ENCODE data around the gene CEP112.

DNA sequence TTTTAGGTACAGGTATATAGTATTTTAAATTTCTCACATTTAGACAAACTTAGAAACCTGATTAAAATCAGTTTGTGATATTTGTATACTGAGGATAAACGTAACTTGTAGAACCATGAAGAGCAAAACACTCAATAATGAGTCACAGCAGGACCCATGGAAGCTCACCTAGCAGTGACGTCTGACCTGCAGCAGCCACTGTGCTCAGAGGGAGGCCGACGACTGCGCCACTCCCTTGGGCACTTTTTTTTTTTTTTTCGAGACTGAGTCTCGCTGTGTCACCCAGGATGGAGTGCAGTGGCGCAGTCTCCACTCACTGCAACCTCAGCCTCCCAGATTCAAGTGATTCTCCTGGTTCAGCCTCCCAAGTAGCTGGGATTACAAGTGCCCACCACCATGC is 524.3 kb downstream of the CEP112 start:
- TF ChIP-seq, protein P1, sequence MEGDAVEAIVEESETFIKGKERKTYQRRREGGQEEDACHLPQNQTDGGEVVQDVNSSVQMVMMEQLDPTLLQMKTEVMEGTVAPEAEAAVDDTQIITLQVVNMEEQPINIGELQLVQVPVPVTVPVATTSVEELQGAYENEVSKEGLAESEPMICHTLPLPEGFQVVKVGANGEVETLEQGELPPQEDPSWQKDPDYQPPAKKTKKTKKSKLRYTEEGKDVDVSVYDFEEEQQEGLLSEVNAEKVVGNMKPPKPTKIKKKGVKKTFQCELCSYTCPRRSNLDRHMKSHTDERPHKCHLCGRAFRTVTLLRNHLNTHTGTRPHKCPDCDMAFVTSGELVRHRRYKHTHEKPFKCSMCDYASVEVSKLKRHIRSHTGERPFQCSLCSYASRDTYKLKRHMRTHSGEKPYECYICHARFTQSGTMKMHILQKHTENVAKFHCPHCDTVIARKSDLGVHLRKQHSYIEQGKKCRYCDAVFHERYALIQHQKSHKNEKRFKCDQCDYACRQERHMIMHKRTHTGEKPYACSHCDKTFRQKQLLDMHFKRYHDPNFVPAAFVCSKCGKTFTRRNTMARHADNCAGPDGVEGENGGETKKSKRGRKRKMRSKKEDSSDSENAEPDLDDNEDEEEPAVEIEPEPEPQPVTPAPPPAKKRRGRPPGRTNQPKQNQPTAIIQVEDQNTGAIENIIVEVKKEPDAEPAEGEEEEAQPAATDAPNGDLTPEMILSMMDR (conservative IDR thresholded peaks at IDR 0.05; ENCODE audit: low read depth in 2 of 2) = no peak
- no peak for TF ChIP-seq STAT1 (IDR thresholded peaks at IDR 0.05; ENCODE audit: unreplicated experiment)
- no peak for TF ChIP-seq ZNF331 (CRISPR knock-in tag; IDR thresholded peaks at IDR 0.05; ENCODE audit: low read depth)
- TF ChIP-seq, protein P2, sequence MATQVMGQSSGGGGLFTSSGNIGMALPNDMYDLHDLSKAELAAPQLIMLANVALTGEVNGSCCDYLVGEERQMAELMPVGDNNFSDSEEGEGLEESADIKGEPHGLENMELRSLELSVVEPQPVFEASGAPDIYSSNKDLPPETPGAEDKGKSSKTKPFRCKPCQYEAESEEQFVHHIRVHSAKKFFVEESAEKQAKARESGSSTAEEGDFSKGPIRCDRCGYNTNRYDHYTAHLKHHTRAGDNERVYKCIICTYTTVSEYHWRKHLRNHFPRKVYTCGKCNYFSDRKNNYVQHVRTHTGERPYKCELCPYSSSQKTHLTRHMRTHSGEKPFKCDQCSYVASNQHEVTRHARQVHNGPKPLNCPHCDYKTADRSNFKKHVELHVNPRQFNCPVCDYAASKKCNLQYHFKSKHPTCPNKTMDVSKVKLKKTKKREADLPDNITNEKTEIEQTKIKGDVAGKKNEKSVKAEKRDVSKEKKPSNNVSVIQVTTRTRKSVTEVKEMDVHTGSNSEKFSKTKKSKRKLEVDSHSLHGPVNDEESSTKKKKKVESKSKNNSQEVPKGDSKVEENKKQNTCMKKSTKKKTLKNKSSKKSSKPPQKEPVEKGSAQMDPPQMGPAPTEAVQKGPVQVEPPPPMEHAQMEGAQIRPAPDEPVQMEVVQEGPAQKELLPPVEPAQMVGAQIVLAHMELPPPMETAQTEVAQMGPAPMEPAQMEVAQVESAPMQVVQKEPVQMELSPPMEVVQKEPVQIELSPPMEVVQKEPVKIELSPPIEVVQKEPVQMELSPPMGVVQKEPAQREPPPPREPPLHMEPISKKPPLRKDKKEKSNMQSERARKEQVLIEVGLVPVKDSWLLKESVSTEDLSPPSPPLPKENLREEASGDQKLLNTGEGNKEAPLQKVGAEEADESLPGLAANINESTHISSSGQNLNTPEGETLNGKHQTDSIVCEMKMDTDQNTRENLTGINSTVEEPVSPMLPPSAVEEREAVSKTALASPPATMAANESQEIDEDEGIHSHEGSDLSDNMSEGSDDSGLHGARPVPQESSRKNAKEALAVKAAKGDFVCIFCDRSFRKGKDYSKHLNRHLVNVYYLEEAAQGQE (IDR thresholded peaks at IDR 0.05; ENCODE audit: unreplicated experiment) = no peak
- no peak for TF ChIP-seq EZH2phosphoT487 (IDR thresholded peaks at IDR 0.05; ENCODE audit: unreplicated experiment)
- TF ChIP-seq EZH2 (IDR thresholded peaks at IDR 0.05; ENCODE audit: low read depth, unreplicated experiment) = no peak
- TF ChIP-seq POLR2AphosphoS5 (IDR thresholded peaks at IDR 0.05; ENCODE audit: low read depth) = no peak
- no peak for TF ChIP-seq JUNB (IDR thresholded peaks at IDR 0.05; ENCODE audit: unreplicated experiment)
